NCI-H2196 (cell line): ENCODE data around the gene YIPF4.
"Not testable (repeated sequence)": the region's sequence is repeated elsewhere in the genome, so short reads cannot be mapped to it uniquely, and the experiment has no call there.

Experiments used
- DNase-seq: peaks from one replicate; lab custom pipeline; 2025; ENCODE audit not compliant: unreplicated experiment; lab: John Stamatoyannopoulos, UW

Gene YIPF4

GRCh38 chr2:32365679-32366078, 88.0 kb downstream of the YIPF4 start:
- not testable (repeated sequence) for DNase-seq
